H9 (cell line): ENCODE results near the gene RNF208. TPM values are rescaled to one million over a fixed set of nuclear protein-coding genes. Genes with fewer than 3 reads are reported as not detected.

Experiments
- DNase-seq: peaks from one replicate; pipeline ENCODE4 v3.0.0-alpha.2; 2017
- H2AFZ ChIP-seq: one replicate; pipeline ENCODE4 v1.6.1; 2013; ENCODE audit warnings: mild to moderate bottlenecking, low read length, control low read depth, moderate library complexity
- H2AK5ac ChIP-seq: 2 replicates; pipeline ENCODE4 v1.6.1; 2013; ENCODE audit warnings: low read length, control low read depth, mixed read lengths; ENCODE audit not compliant: insufficient read length
- H2BK120ac ChIP-seq: one replicate; pipeline ENCODE4 v1.6.1; 2013; ENCODE audit warnings: low read depth, mild to moderate bottlenecking, low read length, control low read depth, inconsistent platforms; ENCODE audit not compliant: poor library complexity, severe bottlenecking
- H2BK12ac ChIP-seq: 2 replicates; pipeline ENCODE4 v1.6.1; 2013; ENCODE audit warnings: low read length, control low read depth, mixed read lengths, low read depth; ENCODE audit not compliant: insufficient read length
- H2BK15ac ChIP-seq: 2 replicates; pipeline ENCODE4 v1.6.1; 2013; ENCODE audit warnings: low read depth, low read length, control low read depth
- H2BK20ac ChIP-seq: one replicate; pipeline ENCODE4 v1.6.1; 2013; ENCODE audit warnings: low read depth, mild to moderate bottlenecking, low read length, control low read depth, inconsistent platforms; ENCODE audit not compliant: poor library complexity, severe bottlenecking
- H2BK5ac ChIP-seq: 2 replicates; pipeline ENCODE4 v1.6.1; 2013; ENCODE audit warnings: low read length, control low read depth, mixed read lengths; ENCODE audit not compliant: insufficient read length
- H3K14ac ChIP-seq: 2 replicates; pipeline ENCODE4 v1.6.1; 2013; ENCODE audit warnings: low read length, control low read depth; ENCODE audit not compliant: insufficient read depth
- H3K18ac ChIP-seq: 2 replicates; pipeline ENCODE4 v1.6.1; 2013; ENCODE audit warnings: low read depth, mild to moderate bottlenecking, mixed read lengths, low read length, control low read depth; ENCODE audit not compliant: insufficient read length
- H3K23ac ChIP-seq: 2 replicates; pipeline ENCODE4 v1.6.1; 2013; ENCODE audit warnings: low read length, control low read depth, mixed read lengths, low read depth; ENCODE audit not compliant: insufficient read length
- H3K23me2 ChIP-seq: 2 replicates; pipeline ENCODE4 v1.6.1; 2013; ENCODE audit warnings: low read depth, mild to moderate bottlenecking, mixed read lengths, low read length, control low read depth; ENCODE audit not compliant: insufficient read length, poor library complexity, severe bottlenecking
- H3K27ac ChIP-seq: 2 replicates; pipeline ENCODE4 v1.5.1; 2013; ENCODE audit warnings: low read length, control low read depth, mixed read lengths, low read depth; ENCODE audit not compliant: insufficient read length
- H3K27me3 ChIP-seq: 2 replicates; pipeline ENCODE4 v1.6.1; 2013; ENCODE audit warnings: low read length, control low read depth, inconsistent platforms; ENCODE audit not compliant: insufficient read depth
- H3K4ac ChIP-seq: 2 replicates; pipeline ENCODE4 v1.6.1; 2013; ENCODE audit warnings: low read depth, mild to moderate bottlenecking, control low read depth, inconsistent platforms, low read length, moderate library complexity
- H3K4me1 ChIP-seq: 2 replicates; pipeline ENCODE4 v1.6.1; 2013; ENCODE audit warnings: low read length, control low read depth, inconsistent platforms; ENCODE audit not compliant: insufficient read depth
- H3K4me2 ChIP-seq: 2 replicates; pipeline ENCODE4 v1.6.1; 2013; ENCODE audit warnings: low read length, control low read depth, mixed read lengths; ENCODE audit not compliant: insufficient read length, insufficient read depth
- H3K56ac ChIP-seq: 2 replicates; pipeline ENCODE4 v1.6.1; 2013; ENCODE audit warnings: low read depth, mild to moderate bottlenecking, mixed read lengths, low read length, control low read depth; ENCODE audit not compliant: insufficient read length
- H3K79me1 ChIP-seq: 2 replicates; pipeline ENCODE4 v1.6.1; 2013; ENCODE audit warnings: low read depth, mild to moderate bottlenecking, moderate library complexity, low read length, control low read depth, inconsistent platforms; ENCODE audit not compliant: insufficient read depth, poor library complexity, severe bottlenecking
- H3K79me2 ChIP-seq: 2 replicates; pipeline ENCODE4 v1.6.1; 2013; ENCODE audit warnings: low read length, control low read depth, inconsistent platforms; ENCODE audit not compliant: insufficient read depth
- H3K9ac ChIP-seq: 2 replicates; pipeline ENCODE4 v1.6.1; 2013; ENCODE audit warnings: low read length, control low read depth, mixed read lengths; ENCODE audit not compliant: insufficient read length; ENCODE audit errors: extremely low read depth
- H3K9me3 ChIP-seq: one replicate; pipeline ENCODE4 v1.6.1; 2013; ENCODE audit warnings: low read depth, low read length, inconsistent platforms; ENCODE audit not compliant: control insufficient read depth
- H3T11ph ChIP-seq: one replicate; pipeline ENCODE4 v1.6.1; 2013; ENCODE audit warnings: mild to moderate bottlenecking, low read length, control low read depth, inconsistent platforms
- H4K20me1 ChIP-seq: one replicate; pipeline ENCODE4 v1.6.1; 2013; ENCODE audit not compliant: control insufficient read depth, insufficient read length, insufficient read depth
- H4K5ac ChIP-seq: 2 replicates; pipeline ENCODE4 v1.6.1; 2013; ENCODE audit warnings: low read depth, mild to moderate bottlenecking, mixed read lengths, low read length, control low read depth; ENCODE audit not compliant: insufficient read length
- H4K8ac ChIP-seq: replicated peaks from 2 replicates; pipeline ENCODE4 v1.6.1; 2013; ENCODE audit warnings: low read length, control low read depth, mixed read lengths, low read depth; ENCODE audit not compliant: insufficient read length
- H4K91ac ChIP-seq: 2 replicates; pipeline ENCODE4 v1.6.1; 2013; ENCODE audit warnings: low read depth, mild to moderate bottlenecking, moderate library complexity, mixed read lengths, low read length, control low read depth; ENCODE audit not compliant: insufficient read length
- H3K27ac Mint-ChIP-seq, 3 experiments: 2 replicates in 2 of 3; 3 replicates in 1 of 3; pipeline ENCODE4 v1.8.0; 2020 to 2021; ENCODE audit warnings: mixed read lengths in 3 of 3, mild to moderate bottlenecking in 1 of 3, moderate library complexity in 1 of 3
- H3K27me3 Mint-ChIP-seq: 2 replicates; pipeline ENCODE4 v1.8.0; 2021; ENCODE audit warnings: low read depth, mild to moderate bottlenecking, moderate library complexity, mixed read lengths
- H3K36me3 Mint-ChIP-seq, 3 experiments: 2 replicates in 2 of 3; 3 replicates in 1 of 3; pipeline ENCODE4 v1.8.0; 2020 to 2021; ENCODE audit warnings: low read depth in 3 of 3, mixed read lengths in 3 of 3; ENCODE audit not compliant: insufficient read depth in 1 of 3
- H3K4me1 Mint-ChIP-seq, 2 experiments: 2 replicates each; pipeline ENCODE4 v1.8.0; 2020; ENCODE audit warnings: mixed read lengths in 2 of 2
- H3K4me3 Mint-ChIP-seq, 2 experiments: 2 replicates in 1 of 2; 3 replicates in 1 of 2; pipeline ENCODE4 v1.8.0; 2020 to 2021; ENCODE audit warnings: mild to moderate bottlenecking in 2 of 2, mixed read lengths in 2 of 2, moderate library complexity in 1 of 2
- H3K9me3 Mint-ChIP-seq, 2 experiments: 2 replicates in 1 of 2; 3 replicates in 1 of 2; pipeline ENCODE4 v1.8.0; 2020; ENCODE audit warnings: mild to moderate bottlenecking in 2 of 2, mixed read lengths in 2 of 2, moderate library complexity in 1 of 2
- CTCF ChIP-seq: fragments of 200-600 bp; sonication (generic); conservative IDR thresholded peaks from 3 replicates; pipeline ENCODE4 v1.8.0; 2021; ENCODE audit warnings: antibody characterized with exemption, mild to moderate bottlenecking
- WGBS: extraction: QIAGEN DNeasy Blood & Tissue Kit; methylation state at CpG from one replicate; pipeline ENCODE4 v1.1.7; 2013; ENCODE audit warnings: missing lambda C conversion rate, low lambda C conversion rate, mixed read lengths; ENCODE audit not compliant: insufficient read length; ENCODE audit errors: extremely low coverage; 5-methylcytosine and 5-hydroxymethylcytosine counted together
- total RNA-seq: library from RNA; stranded (reverse); gene quantifications from 2 replicates; pipeline ENCODE4 v1.2.1, GENCODE V29; 2021

RNF208 gene
- total RNA-seq, 1 experiment from 2014 or later, result 7.7 TPM

GRCh38 chr9:137267933-137268355 is 45.9 kb upstream of the RNF208 start:
- H3K27me3 Mint-ChIP-seq, result no peaks in the 10 kb centered on the region; the same call in 1 of the 2 replicates
- no peaks in the 10 kb centered on the region for H4K20me1 ChIP-seq
- peaks cover 12 to 57% (median 39%) of the 10 kb centered on the region in 3 experiments; a peak in 6 of 7 replicates for H3K36me3 Mint-ChIP-seq
- no peak overlapping the region for H3K27ac ChIP-seq
- H3K23me2 ChIP-seq, result no peaks in the 10 kb centered on the region
- WGBS, result no CpG with 5 or more reads among the region's 6 CpGs
- H4K5ac ChIP-seq, result no peak overlapping the region
- H3K4me1 Mint-ChIP-seq, result no peaks in the 10 kb centered on the region; a peak in 1 of 4 replicates
- H3T11ph ChIP-seq, result no peak overlapping the region
- H2BK5ac ChIP-seq, result no peak overlapping the region
- no peak overlapping the region for H3K4me2 ChIP-seq
- no peak overlapping the region for H4K91ac ChIP-seq
- no peak overlapping the region for H2BK120ac ChIP-seq
- no peak overlapping the region for H3K4me3 Mint-ChIP-seq
- no peaks in the 10 kb centered on the region for H3K9me3 ChIP-seq
- no peaks in the 10 kb centered on the region for H3K4me1 ChIP-seq
- no peaks in the 10 kb centered on the region for H3K27me3 ChIP-seq
- no peak overlapping the region for H2AFZ ChIP-seq
- DNase-seq, result no peak
- H3K9me3 Mint-ChIP-seq, result no peaks in the 10 kb centered on the region; a peak in 1 of 5 replicates
- H3K14ac ChIP-seq, result no peak overlapping the region
- H3K18ac ChIP-seq, result no peak overlapping the region
- no peak overlapping the region for H2BK20ac ChIP-seq
- H3K9ac ChIP-seq, result no peak overlapping the region
- no peak overlapping the region for H3K56ac ChIP-seq
- no peak for TF ChIP-seq CTCF
- H4K8ac ChIP-seq, result no peak overlapping the region
- H3K27ac Mint-ChIP-seq, result peak overlapping the region in 1 of 3 experiments; percentile 86; a peak in 1 of 7 replicates
- H2BK12ac ChIP-seq, result no peak overlapping the region
- H3K4ac ChIP-seq, result no peak overlapping the region
- H3K79me2 ChIP-seq, result no peaks in the 10 kb centered on the region
- H3K79me1 ChIP-seq, result no peaks in the 10 kb centered on the region
- no peak overlapping the region for H3K23ac ChIP-seq
- H2BK15ac ChIP-seq, result no peak overlapping the region
- no peak overlapping the region for H2AK5ac ChIP-seq
